Ishikawa (cell line): ENCODE results near the gene NTF3.

Experiments
- CEBPB ChIP-seq: IDR thresholded peaks from 2 replicates; pipeline ENCODE4 v1.6.1; 2012
- CREB1 ChIP-seq: IDR thresholded peaks from 2 replicates; pipeline ENCODE4 v1.6.1; 2012; ENCODE audit warnings: low read depth
- EGR1 ChIP-seq: IDR thresholded peaks from 2 replicates; pipeline ENCODE4 v1.6.1; 2012
- EP300 ChIP-seq: IDR thresholded peaks from 2 replicates; pipeline ENCODE4 v1.6.1; 2012; ENCODE audit warnings: borderline replicate concordance
- FOXM1 ChIP-seq: IDR thresholded peaks from 2 replicates; pipeline ENCODE4 v1.6.1; 2012; ENCODE audit warnings: low read depth, borderline replicate concordance
- NFIC ChIP-seq: IDR thresholded peaks from 2 replicates; pipeline ENCODE4 v1.6.1; 2012
- RAD21 ChIP-seq: IDR thresholded peaks from 2 replicates; pipeline ENCODE4 v1.6.1; 2012; ENCODE audit warnings: low read depth
- TAF1 ChIP-seq: IDR thresholded peaks from 2 replicates; pipeline ENCODE4 v1.6.1; 2012; ENCODE audit warnings: low read depth, mild to moderate bottlenecking
- TCF12 ChIP-seq: IDR thresholded peaks from 2 replicates; pipeline ENCODE4 v1.6.1; 2012; ENCODE audit warnings: low read depth
- TEAD4 ChIP-seq: IDR thresholded peaks from 2 replicates; pipeline ENCODE4 v1.6.1; 2012
- YY1 ChIP-seq: IDR thresholded peaks from 2 replicates; pipeline ENCODE4 v1.6.1; 2012; ENCODE audit warnings: low read depth
- ZBTB7A ChIP-seq: IDR thresholded peaks from 2 replicates; pipeline ENCODE4 v1.6.1; 2012; ENCODE audit warnings: low read depth
- TF ChIP-seq, protein P1 (sequence below): IDR thresholded peaks from 2 replicates; pipeline ENCODE4 v1.6.1; 2012; ENCODE audit warnings: low read depth, mild to moderate bottlenecking
- TF ChIP-seq, protein P2 (sequence below): IDR thresholded peaks from 2 replicates; pipeline ENCODE4 v1.6.1; 2012
- TF ChIP-seq, protein P3 (sequence below): IDR thresholded peaks from 2 replicates; pipeline ENCODE4 v1.6.1; 2012

Gene NTF3

DNA sequence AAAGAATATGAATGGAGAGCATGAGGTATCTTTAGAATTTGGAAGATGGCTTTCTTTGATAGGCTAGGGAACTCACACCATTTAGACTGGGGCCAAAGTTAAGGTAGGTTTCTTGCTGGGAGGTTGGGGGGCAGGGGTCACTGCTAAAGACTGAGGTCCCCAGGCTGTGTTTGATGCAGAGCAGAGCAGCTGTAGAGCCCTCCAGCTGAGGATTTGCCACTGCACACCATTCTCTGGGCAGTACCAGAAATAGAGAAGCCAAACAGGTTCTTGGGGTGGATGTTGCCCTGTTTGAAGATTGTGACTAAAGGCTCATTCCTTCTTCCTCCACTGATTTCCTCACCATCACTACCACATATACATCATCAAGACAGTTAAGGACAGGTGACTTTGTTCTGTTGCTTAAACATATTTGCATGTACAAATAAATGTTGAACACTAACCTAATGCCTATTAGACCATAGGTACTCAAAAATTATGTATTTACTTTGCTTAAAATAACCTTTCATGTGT lies 7.9 kb downstream of the NTF3 start:
- no peak for TF ChIP-seq EP300
- TF ChIP-seq RAD21, result no peak
- no peak for TF ChIP-seq CREB1
- no peak for TF ChIP-seq NFIC
- no peak for TF ChIP-seq ZBTB7A
- TF ChIP-seq EGR1, result no peak

DNA sequence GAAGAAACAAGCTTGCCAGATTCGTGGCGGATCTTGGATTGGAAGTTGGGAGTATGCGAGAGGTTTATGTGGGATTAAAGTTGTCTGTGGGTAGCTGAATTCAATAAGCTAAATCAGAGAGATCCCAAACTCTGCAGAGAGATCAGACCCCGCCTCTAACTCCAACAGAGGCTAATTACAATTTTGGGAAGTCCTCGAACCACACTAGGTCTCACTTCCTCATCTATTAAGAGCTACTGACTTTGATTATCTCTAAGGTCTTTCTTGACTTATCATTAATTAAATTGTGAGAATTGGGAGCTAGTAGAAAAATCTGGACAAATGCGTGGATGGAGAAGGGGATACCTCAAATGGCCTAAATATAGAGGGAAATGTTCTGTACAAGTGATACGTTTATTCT lies 9.1 kb downstream of the NTF3 start:
- TF ChIP-seq NFIC (no peak), ZBTB7A (no peak), RAD21 (no peak), CREB1 (no peak), TAF1 (no peak), YY1 (no peak)
- TF ChIP-seq, protein P1, sequence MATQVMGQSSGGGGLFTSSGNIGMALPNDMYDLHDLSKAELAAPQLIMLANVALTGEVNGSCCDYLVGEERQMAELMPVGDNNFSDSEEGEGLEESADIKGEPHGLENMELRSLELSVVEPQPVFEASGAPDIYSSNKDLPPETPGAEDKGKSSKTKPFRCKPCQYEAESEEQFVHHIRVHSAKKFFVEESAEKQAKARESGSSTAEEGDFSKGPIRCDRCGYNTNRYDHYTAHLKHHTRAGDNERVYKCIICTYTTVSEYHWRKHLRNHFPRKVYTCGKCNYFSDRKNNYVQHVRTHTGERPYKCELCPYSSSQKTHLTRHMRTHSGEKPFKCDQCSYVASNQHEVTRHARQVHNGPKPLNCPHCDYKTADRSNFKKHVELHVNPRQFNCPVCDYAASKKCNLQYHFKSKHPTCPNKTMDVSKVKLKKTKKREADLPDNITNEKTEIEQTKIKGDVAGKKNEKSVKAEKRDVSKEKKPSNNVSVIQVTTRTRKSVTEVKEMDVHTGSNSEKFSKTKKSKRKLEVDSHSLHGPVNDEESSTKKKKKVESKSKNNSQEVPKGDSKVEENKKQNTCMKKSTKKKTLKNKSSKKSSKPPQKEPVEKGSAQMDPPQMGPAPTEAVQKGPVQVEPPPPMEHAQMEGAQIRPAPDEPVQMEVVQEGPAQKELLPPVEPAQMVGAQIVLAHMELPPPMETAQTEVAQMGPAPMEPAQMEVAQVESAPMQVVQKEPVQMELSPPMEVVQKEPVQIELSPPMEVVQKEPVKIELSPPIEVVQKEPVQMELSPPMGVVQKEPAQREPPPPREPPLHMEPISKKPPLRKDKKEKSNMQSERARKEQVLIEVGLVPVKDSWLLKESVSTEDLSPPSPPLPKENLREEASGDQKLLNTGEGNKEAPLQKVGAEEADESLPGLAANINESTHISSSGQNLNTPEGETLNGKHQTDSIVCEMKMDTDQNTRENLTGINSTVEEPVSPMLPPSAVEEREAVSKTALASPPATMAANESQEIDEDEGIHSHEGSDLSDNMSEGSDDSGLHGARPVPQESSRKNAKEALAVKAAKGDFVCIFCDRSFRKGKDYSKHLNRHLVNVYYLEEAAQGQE, result no peak
- TF ChIP-seq, protein P2, sequence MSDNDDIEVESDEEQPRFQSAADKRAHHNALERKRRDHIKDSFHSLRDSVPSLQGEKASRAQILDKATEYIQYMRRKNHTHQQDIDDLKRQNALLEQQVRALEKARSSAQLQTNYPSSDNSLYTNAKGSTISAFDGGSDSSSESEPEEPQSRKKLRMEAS, result no peak

DNA sequence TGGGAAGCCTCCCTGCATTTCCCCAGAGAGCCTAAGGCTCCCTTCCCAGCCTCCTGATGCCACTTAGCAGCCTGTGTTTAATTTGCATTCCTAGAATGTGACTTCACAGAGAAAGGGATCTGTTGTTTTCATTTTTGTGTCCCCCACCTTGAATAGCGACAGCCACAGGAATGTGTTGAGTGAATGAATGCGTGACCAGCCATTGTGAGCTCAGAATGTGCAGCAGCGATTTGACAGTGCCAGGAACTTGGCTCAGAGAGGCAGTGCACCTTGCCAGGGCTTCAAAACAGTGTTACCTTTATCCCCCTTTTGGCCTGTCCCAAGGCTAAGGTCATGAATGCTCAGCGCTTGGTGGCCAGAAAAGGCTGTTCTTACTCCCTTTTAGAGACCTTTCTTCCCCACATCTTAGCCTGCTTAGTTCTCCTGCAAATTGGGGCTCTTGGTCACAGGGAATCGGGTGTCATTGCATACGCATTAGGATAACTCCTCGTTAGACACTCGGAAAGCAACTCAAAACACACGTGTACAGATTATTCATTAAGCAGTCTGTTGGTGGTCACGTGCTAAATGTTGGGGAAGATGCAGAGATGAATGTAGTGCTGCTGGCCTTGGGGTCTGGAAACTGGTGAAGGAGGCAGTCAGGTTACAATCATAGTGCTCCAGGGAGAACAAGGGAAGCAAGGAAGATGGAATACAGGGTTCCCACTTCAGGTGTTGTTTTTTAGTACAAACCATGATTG lies 9.8 kb downstream of the NTF3 start:
- TF ChIP-seq, protein P3, sequence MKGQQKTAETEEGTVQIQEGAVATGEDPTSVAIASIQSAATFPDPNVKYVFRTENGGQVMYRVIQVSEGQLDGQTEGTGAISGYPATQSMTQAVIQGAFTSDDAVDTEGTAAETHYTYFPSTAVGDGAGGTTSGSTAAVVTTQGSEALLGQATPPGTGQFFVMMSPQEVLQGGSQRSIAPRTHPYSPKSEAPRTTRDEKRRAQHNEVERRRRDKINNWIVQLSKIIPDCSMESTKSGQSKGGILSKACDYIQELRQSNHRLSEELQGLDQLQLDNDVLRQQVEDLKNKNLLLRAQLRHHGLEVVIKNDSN, result peak; percentile 56
- TF ChIP-seq YY1, result no peak
- TF ChIP-seq TEAD4, result peak; percentile 98
- peak; percentile 58; the same call in 1 of the 2 replicates for TF ChIP-seq FOXM1
- peak; percentile 91 for TF ChIP-seq NFIC
- TF ChIP-seq EGR1, result no peak
- TF ChIP-seq CEBPB, result no peak
- TF ChIP-seq CREB1, result no peak
- peak; percentile 24; the same call in 1 of the 2 replicates for TF ChIP-seq RAD21
- TF ChIP-seq, protein P1, result no peak
- TF ChIP-seq TAF1, result no peak
- TF ChIP-seq, protein P2, result peak; percentile 62; the same call in 1 of the 2 replicates
- TF ChIP-seq TCF12, result peak; percentile 90
- TF ChIP-seq ZBTB7A, result no peak
- TF ChIP-seq EP300, result peak; percentile 94

DNA sequence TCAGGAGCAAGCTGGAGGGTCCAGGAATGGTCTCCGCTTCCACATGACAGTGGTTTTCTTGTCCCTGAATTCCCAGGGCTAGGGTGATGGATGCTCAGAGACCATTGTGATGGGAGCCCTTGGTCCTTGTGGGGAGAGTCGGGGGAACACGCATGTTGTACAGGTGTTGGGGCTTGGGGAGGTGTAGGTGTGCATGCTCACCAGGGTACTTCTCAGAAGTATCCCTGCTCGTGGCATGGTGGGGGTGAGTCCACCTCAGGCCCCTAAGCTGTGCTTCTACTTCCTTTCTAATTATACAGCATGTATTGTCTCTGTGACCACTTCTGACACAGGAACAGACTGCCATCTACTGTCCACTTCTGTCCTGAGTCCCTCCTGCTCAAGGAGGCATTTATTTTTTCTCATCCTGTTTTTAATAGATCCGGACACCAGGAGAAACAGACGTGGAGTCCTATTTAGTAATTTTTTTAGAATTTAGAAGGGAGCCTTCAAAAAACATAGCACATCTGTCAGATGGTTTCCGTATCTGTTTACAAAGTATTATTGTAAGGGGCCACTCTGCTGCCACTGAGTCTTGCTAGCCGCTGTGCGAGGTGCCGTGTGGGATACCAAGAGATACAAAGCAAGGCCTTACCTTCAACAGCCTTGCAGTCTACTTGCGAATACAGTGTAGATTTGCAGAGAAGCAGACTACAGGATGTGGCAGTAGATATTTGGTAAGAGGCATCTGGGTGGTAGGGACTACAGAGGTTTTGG lies 10.5 kb downstream of the NTF3 start:
- TF ChIP-seq, protein P2, result no peak
- TF ChIP-seq RAD21 (peak; percentile 91), NFIC (no peak)
- TF ChIP-seq, protein P3, result no peak

DNA sequence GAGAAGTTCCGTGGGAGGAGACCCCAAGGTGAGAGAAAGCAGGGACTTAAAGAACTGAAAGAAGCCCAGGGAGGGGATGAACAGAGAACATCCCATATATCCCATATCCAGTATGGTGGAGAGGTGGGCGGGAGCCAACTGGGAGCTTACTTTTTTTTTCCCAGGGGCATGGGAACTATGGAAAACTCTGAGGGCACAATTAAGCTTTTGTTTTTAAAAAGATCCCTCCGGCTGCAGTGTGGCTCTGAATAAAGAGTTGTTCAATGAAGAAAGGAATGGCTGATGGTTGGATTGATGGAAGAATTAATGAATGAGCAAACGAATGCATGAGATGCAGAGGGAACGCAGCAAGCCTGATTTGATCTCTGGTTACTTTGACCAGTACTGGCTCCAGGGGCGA lies 12.6 kb downstream of the NTF3 start:
- TF ChIP-seq RAD21 (no peak), NFIC (no peak), EGR1 (no peak), EP300 (no peak), CREB1 (no peak), TCF12 (no peak), ZBTB7A (no peak), CEBPB (no peak), TEAD4 (no peak), TAF1 (no peak), YY1 (no peak), FOXM1 (no peak)
- TF ChIP-seq, protein P1, result no peak
- TF ChIP-seq, protein P2, result no peak
- TF ChIP-seq, protein P3, result no peak
